HCT116 (cell line): ENCODE results near the gene MARCHF3.

Source experiments
- CEBPB ChIP-seq: IDR thresholded peaks from 2 replicates; pipeline ENCODE4 v1.6.1; 2012; ENCODE audit warnings: low read depth
- EZH2phosphoT487 ChIP-seq: fragments of 200-600 bp; IDR thresholded peaks from 2 replicates; pipeline ENCODE4 v1.6.1; 2018; ENCODE audit warnings: antibody characterized with exemption, borderline replicate concordance
- FOSL1 ChIP-seq: IDR thresholded peaks from 2 replicates; pipeline ENCODE4 v1.6.1; 2012; ENCODE audit warnings: low read depth
- POLR2A ChIP-seq: IDR thresholded peaks from 2 replicates; pipeline ENCODE4 v1.7.0; 2011; ENCODE audit warnings: borderline replicate concordance; ENCODE audit not compliant: insufficient read depth, insufficient read length; ENCODE audit errors: extremely low read depth
- POLR2AphosphoS5 ChIP-seq: IDR thresholded peaks from 2 replicates; pipeline ENCODE4 v1.6.1; 2011; ENCODE audit warnings: mild to moderate bottlenecking, low read depth, low read length, moderate library complexity
- TF ChIP-seq, protein P1 (sequence below): IDR thresholded peaks from 2 replicates; pipeline ENCODE4 v1.6.1; 2012
- TF ChIP-seq, protein P2 (sequence below), 3 experiments: fragments of 200-600 bp in 1 of 3; sonication (generic) in 1 of 3; IDR thresholded peaks in 2 of 3; conservative IDR thresholded peaks in 1 of 3; 2 replicates each; pipeline ENCODE4 v1.5.1; 2012 to 2017; ENCODE audit warnings: low read depth in 2 of 3, low read length in 2 of 3, antibody characterized with exemption in 1 of 3, borderline replicate concordance in 1 of 3, control low read depth in 1 of 3, mild to moderate bottlenecking in 1 of 3, mixed read lengths in 1 of 3, mixed run types in 1 of 3, moderate library complexity in 1 of 3; ENCODE audit not compliant: insufficient read depth in 1 of 3
- TF ChIP-seq, protein P3 (sequence below): IDR thresholded peaks from 2 replicates; pipeline ENCODE4 v1.6.1; 2011; ENCODE audit warnings: mild to moderate bottlenecking, low read length, moderate library complexity; ENCODE audit not compliant: insufficient replicate concordance; ENCODE audit errors: extremely low read depth
- TF ChIP-seq, protein P4 (sequence below): IDR thresholded peaks from 2 replicates; pipeline ENCODE4 v1.6.1; 2012
- TF ChIP-seq, protein P5 (sequence below): IDR thresholded peaks from 2 replicates; pipeline ENCODE4 v1.6.1; 2012; ENCODE audit warnings: low read depth

DNA sequence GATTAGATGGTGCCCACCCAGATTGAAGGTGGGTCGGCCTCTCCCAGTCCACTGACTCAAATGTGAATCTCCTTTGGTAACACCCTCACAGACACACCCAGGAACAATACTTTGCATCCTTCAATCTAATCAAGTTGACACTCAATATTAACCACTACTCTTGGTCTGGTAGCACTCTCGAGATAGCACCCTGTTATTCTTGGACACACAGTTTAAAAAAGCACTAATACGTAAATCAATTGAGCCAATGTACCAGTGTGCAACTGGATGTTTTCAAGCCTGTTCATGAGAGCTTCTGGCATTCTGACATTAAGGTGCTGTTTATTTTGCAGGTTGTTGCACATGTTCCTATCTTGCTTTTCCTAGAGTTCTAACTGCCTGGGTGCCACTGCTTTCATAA lies 35.3 kb downstream of the MARCHF3 start:
- TF ChIP-seq, protein P1, sequence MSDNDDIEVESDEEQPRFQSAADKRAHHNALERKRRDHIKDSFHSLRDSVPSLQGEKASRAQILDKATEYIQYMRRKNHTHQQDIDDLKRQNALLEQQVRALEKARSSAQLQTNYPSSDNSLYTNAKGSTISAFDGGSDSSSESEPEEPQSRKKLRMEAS, result no peak
- TF ChIP-seq POLR2A (no peak), CEBPB (no peak), POLR2AphosphoS5 (no peak), FOSL1 (no peak), EZH2phosphoT487 (no peak)
- TF ChIP-seq, protein P2, sequence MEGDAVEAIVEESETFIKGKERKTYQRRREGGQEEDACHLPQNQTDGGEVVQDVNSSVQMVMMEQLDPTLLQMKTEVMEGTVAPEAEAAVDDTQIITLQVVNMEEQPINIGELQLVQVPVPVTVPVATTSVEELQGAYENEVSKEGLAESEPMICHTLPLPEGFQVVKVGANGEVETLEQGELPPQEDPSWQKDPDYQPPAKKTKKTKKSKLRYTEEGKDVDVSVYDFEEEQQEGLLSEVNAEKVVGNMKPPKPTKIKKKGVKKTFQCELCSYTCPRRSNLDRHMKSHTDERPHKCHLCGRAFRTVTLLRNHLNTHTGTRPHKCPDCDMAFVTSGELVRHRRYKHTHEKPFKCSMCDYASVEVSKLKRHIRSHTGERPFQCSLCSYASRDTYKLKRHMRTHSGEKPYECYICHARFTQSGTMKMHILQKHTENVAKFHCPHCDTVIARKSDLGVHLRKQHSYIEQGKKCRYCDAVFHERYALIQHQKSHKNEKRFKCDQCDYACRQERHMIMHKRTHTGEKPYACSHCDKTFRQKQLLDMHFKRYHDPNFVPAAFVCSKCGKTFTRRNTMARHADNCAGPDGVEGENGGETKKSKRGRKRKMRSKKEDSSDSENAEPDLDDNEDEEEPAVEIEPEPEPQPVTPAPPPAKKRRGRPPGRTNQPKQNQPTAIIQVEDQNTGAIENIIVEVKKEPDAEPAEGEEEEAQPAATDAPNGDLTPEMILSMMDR (IDR thresholded peaks at IDR 0.05 in 2 of 3, conservative IDR thresholded peaks at IDR 0.05 in 1 of 3; ENCODE audit: borderline replicate concordance in 1 of 3, insufficient read depth in 1 of 3, low read depth in 2 of 3, low read length in 2 of 3), result no peak
- TF ChIP-seq, protein P3, sequence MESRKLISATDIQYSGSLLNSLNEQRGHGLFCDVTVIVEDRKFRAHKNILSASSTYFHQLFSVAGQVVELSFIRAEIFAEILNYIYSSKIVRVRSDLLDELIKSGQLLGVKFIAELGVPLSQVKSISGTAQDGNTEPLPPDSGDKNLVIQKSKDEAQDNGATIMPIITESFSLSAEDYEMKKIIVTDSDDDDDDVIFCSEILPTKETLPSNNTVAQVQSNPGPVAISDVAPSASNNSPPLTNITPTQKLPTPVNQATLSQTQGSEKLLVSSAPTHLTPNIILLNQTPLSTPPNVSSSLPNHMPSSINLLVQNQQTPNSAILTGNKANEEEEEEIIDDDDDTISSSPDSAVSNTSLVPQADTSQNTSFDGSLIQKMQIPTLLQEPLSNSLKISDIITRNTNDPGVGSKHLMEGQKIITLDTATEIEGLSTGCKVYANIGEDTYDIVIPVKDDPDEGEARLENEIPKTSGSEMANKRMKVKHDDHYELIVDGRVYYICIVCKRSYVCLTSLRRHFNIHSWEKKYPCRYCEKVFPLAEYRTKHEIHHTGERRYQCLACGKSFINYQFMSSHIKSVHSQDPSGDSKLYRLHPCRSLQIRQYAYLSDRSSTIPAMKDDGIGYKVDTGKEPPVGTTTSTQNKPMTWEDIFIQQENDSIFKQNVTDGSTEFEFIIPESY, result no peak
- TF ChIP-seq, protein P4, sequence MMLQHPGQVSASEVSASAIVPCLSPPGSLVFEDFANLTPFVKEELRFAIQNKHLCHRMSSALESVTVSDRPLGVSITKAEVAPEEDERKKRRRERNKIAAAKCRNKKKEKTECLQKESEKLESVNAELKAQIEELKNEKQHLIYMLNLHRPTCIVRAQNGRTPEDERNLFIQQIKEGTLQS, result no peak
- TF ChIP-seq, protein P5, sequence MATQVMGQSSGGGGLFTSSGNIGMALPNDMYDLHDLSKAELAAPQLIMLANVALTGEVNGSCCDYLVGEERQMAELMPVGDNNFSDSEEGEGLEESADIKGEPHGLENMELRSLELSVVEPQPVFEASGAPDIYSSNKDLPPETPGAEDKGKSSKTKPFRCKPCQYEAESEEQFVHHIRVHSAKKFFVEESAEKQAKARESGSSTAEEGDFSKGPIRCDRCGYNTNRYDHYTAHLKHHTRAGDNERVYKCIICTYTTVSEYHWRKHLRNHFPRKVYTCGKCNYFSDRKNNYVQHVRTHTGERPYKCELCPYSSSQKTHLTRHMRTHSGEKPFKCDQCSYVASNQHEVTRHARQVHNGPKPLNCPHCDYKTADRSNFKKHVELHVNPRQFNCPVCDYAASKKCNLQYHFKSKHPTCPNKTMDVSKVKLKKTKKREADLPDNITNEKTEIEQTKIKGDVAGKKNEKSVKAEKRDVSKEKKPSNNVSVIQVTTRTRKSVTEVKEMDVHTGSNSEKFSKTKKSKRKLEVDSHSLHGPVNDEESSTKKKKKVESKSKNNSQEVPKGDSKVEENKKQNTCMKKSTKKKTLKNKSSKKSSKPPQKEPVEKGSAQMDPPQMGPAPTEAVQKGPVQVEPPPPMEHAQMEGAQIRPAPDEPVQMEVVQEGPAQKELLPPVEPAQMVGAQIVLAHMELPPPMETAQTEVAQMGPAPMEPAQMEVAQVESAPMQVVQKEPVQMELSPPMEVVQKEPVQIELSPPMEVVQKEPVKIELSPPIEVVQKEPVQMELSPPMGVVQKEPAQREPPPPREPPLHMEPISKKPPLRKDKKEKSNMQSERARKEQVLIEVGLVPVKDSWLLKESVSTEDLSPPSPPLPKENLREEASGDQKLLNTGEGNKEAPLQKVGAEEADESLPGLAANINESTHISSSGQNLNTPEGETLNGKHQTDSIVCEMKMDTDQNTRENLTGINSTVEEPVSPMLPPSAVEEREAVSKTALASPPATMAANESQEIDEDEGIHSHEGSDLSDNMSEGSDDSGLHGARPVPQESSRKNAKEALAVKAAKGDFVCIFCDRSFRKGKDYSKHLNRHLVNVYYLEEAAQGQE, result no peak
